ENCODE measurements around the gene STK32A.

The STK32A gene

GRCh38 chr5:147388184-147389108, 153.6 kb downstream of the STK32A start:
- Mint-ChIP-seq H3K36me3 (no peaks in the 10 kb centered on the region), H3K4me1 (no peaks in the 10 kb centered on the region)
- no peak for DNase-seq (ENCODE audit: low spot score in 2 of 2)

GRCh38 chr5:147390654-147391225, 155.9 kb downstream of the STK32A start:
- no peak overlapping the region for H3K27ac Mint-ChIP-seq
- no peak overlapping the region for H3K4me3 Mint-ChIP-seq
- DNase-seq (ENCODE audit: low spot score in 2 of 2) (no peak), ATAC-seq (no peak)
- H3K9me3 Mint-ChIP-seq = no peaks in the 10 kb centered on the region
- H3K36me3 Mint-ChIP-seq = no peaks in the 10 kb centered on the region
- H3K4me1 Mint-ChIP-seq = no peaks in the 10 kb centered on the region

More at GRCh38 chr5:147388184-147389108, 153.6 kb downstream of the STK32A start:
- Mint-ChIP-seq H3K27ac (no peak overlapping the region), H3K9me3 (no peaks in the 10 kb centered on the region), H3K4me3 (no peak overlapping the region)
- no peak for ATAC-seq

GRCh38 chr5:147391781-147392180, 157.0 kb downstream of the STK32A start:
- no peaks in the 10 kb centered on the region for H3K9me3 Mint-ChIP-seq
- H3K36me3 Mint-ChIP-seq = no peaks in the 10 kb centered on the region
- peak; percentile 41 for ATAC-seq
- no peak overlapping the region for H3K4me3 Mint-ChIP-seq
- no peaks in the 10 kb centered on the region for H3K4me1 Mint-ChIP-seq
- no peak for DNase-seq (ENCODE audit: low spot score in 2 of 2)
- no peak overlapping the region for H3K27ac Mint-ChIP-seq

GRCh38 chr5:147393874-147394672, 159.2 kb downstream of the STK32A start:
- no peak overlapping the region for H3K4me3 Mint-ChIP-seq
- DNase-seq (ENCODE audit: low spot score in 2 of 2) (no peak), ATAC-seq (no peak)
- no peaks in the 10 kb centered on the region for H3K4me1 Mint-ChIP-seq
- H3K36me3 Mint-ChIP-seq = no peaks in the 10 kb centered on the region
- no peaks in the 10 kb centered on the region for H3K9me3 Mint-ChIP-seq
- H3K27ac Mint-ChIP-seq = no peak overlapping the region

- Mint-ChIP-seq H3K4me3 (no peak overlapping the region), H3K9me3 (no peaks in the 10 kb centered on the region), H3K27ac (no peak overlapping the region), H3K36me3 (no peaks in the 10 kb centered on the region), H3K4me1 (no peaks in the 10 kb centered on the region)
- ATAC-seq (peak; percentile 31), DNase-seq (ENCODE audit: low spot score in 2 of 2) (no peak)
These were observed 161.4 kb downstream of the STK32A start for GRCh38 chr5:147396070-147396823.

- no peak for ATAC-seq
- no peaks in the 10 kb centered on the region for H3K36me3 Mint-ChIP-seq
- H3K4me1 Mint-ChIP-seq = no peaks in the 10 kb centered on the region
- no peaks in the 10 kb centered on the region for H3K9me3 Mint-ChIP-seq
- H3K4me3 Mint-ChIP-seq = no peak overlapping the region
- H3K27ac Mint-ChIP-seq = no peak overlapping the region
- DNase-seq (ENCODE audit: low spot score in 2 of 2) = no peak
These were observed 162.8 kb downstream of the STK32A start for GRCh38 chr5:147397616-147398015.

GRCh38 chr5:147398860-147399259, 164.0 kb downstream of the STK32A start:
- peak; percentile 22 for ATAC-seq
- no peak overlapping the region for H3K27ac Mint-ChIP-seq

GRCh38 chr5:147400126-147400809, 165.4 kb downstream of the STK32A start:
- ATAC-seq = no peak
- no peaks in the 10 kb centered on the region for H3K4me1 Mint-ChIP-seq
- H3K27ac Mint-ChIP-seq = no peak overlapping the region
- no peak overlapping the region for H3K4me3 Mint-ChIP-seq
- no peaks in the 10 kb centered on the region for H3K9me3 Mint-ChIP-seq
- no peak for DNase-seq (ENCODE audit: low spot score in 2 of 2)
- no peaks in the 10 kb centered on the region for H3K36me3 Mint-ChIP-seq

More at GRCh38 chr5:147398860-147399259, 164.0 kb downstream of the STK32A start:
- Mint-ChIP-seq H3K4me1 (no peaks in the 10 kb centered on the region), H3K4me3 (no peak overlapping the region), H3K36me3 (no peaks in the 10 kb centered on the region), H3K9me3 (no peaks in the 10 kb centered on the region)
- DNase-seq (ENCODE audit: low spot score in 2 of 2) = no peak

- DNase-seq (ENCODE audit: low spot score in 2 of 2) (no peak), ATAC-seq (no peak)
- Mint-ChIP-seq H3K4me3 (no peak overlapping the region), H3K27ac (no peak overlapping the region), H3K4me1 (no peaks in the 10 kb centered on the region), H3K36me3 (no peaks in the 10 kb centered on the region), H3K9me3 (no peaks in the 10 kb centered on the region)
These were observed 166.1 kb downstream of the STK32A start for GRCh38 chr5:147400881-147401280.

- Mint-ChIP-seq H3K36me3 (no peaks in the 10 kb centered on the region), H3K9me3 (no peaks in the 10 kb centered on the region), H3K4me1 (no peaks in the 10 kb centered on the region), H3K27ac (no peak overlapping the region), H3K4me3 (no peak overlapping the region)
- no peak for DNase-seq (ENCODE audit: low spot score in 2 of 2)
- peak; percentile 64 for ATAC-seq
These were observed 169.1 kb downstream of the STK32A start for GRCh38 chr5:147403651-147404640.

- no peak overlapping the region for H3K4me3 Mint-ChIP-seq
- no peaks in the 10 kb centered on the region for H3K36me3 Mint-ChIP-seq
- ATAC-seq (no peak), DNase-seq (ENCODE audit: low spot score in 2 of 2) (no peak)
- no peaks in the 10 kb centered on the region for H3K4me1 Mint-ChIP-seq
- H3K27ac Mint-ChIP-seq = no peak overlapping the region
- H3K9me3 Mint-ChIP-seq = no peaks in the 10 kb centered on the region
These were observed 169.9 kb downstream of the STK32A start for GRCh38 chr5:147404706-147405105.

GRCh38 chr5:147406636-147407035, 171.8 kb downstream of the STK32A start:
- Mint-ChIP-seq H3K36me3 (no peaks in the 10 kb centered on the region), H3K27ac (no peak overlapping the region), H3K4me3 (no peak overlapping the region), H3K9me3 (no peaks in the 10 kb centered on the region), H3K4me1 (no peaks in the 10 kb centered on the region)
- no peak for DNase-seq (ENCODE audit: low spot score in 2 of 2)
- ATAC-seq = no peak

- no peak for ATAC-seq
- H3K4me3 Mint-ChIP-seq = no peak overlapping the region
- no peaks in the 10 kb centered on the region for H3K4me1 Mint-ChIP-seq
- no peaks in the 10 kb centered on the region for H3K36me3 Mint-ChIP-seq
- H3K27ac Mint-ChIP-seq = no peak overlapping the region
- no peaks in the 10 kb centered on the region for H3K9me3 Mint-ChIP-seq
- no peak for DNase-seq (ENCODE audit: low spot score in 2 of 2)
These were observed 172.4 kb downstream of the STK32A start for GRCh38 chr5:147407094-147407681.
